Breast epithelium (tissue), 4 donors: ENCODE results near the gene NUCB2. TPM values are rescaled to one million over a fixed set of nuclear protein-coding genes. Genes with fewer than 3 reads are reported as not detected.

Experiments used
- DNase-seq, 2 donors: peaks; one replicate each; pipeline ENCODE4 v3.0.0-alpha.2; 2019; ENCODE audit warnings: low spot score in 2 of 2
- H3K27ac ChIP-seq, 2 donors: fragments of 200-600 bp; sonication (generic) in 1 of 2; one replicate each; pipeline ENCODE4 v1.5.1; 2016 to 2019; ENCODE audit warnings: mild to moderate bottlenecking in 1 of 2
- H3K27me3 ChIP-seq, 2 donors: fragments of 200-600 bp; sonication (generic) in 1 of 2; one replicate each; pipeline versions ENCODE4 v1.5.1 to v1.6.0; 2017 to 2019; ENCODE audit warnings: control low read depth in 1 of 2, mild to moderate bottlenecking in 1 of 2
- H3K36me3 ChIP-seq: fragments of 200-600 bp; one replicate; pipeline ENCODE4 v1.5.1; 2019
- H3K4me1 ChIP-seq, 2 donors: fragments of 200-600 bp; sonication (generic); one replicate each; pipeline ENCODE4 v1.5.1; 2016 to 2019; ENCODE audit warnings: control low read depth in 1 of 2
- H3K4me3 ChIP-seq, 3 donors: fragments of 200-600 bp; sonication (generic); 1 replicate in 2 of 3; 2 replicates in 1 of 3; pipeline ENCODE4 v1.5.1; 2016 to 2019; ENCODE audit warnings: mild to moderate bottlenecking in 3 of 3, moderate library complexity in 2 of 3
- H3K9me3 ChIP-seq, 2 donors: fragments of 200-600 bp; sonication (generic) in 1 of 2; one replicate each; pipeline ENCODE4 v1.5.1; 2016 to 2019; ENCODE audit warnings: control low read depth in 1 of 2
- CTCF ChIP-seq, 3 donors: fragments of 450-650 bp; IDR thresholded peaks; one replicate each; pipeline ENCODE4 v1.5.1; 2016 to 2017; ENCODE audit warnings: antibody characterized with exemption in 3 of 3, mild to moderate bottlenecking in 3 of 3, moderate library complexity in 3 of 3
- POLR2A ChIP-seq: fragments of 450-650 bp; IDR thresholded peaks from one replicate; pipeline ENCODE4 v1.6.1; 2016; ENCODE audit warnings: antibody characterized with exemption, mild to moderate bottlenecking, moderate library complexity
- POLR2AphosphoS5 ChIP-seq, 3 donors: sonication (generic); formaldehyde crosslinking; IDR thresholded peaks; one replicate each; pipeline ENCODE4 v1.6.1; 2017; ENCODE audit warnings: antibody characterized with exemption in 3 of 3
- intact Hi-C: fragments of 100-400 bp; cut with DNase I; formaldehyde crosslinking; loops from one replicate; pipeline ENCODE4 v1.15.1; 2023; ENCODE audit warnings: low total_unique reads
- total RNA-seq, 3 donors: library from RNA; depleted of rRNA; stranded (reverse); fragments of >200 nt; gene quantifications; one replicate each; pipeline ENCODE4 v1.1.0, GENCODE V29; 2016

NUCB2 gene
- total RNA-seq, 3 donors from 2014 or later: 32.6 to 131 (median 69.1) TPM

- TF ChIP-seq POLR2A (no peak), POLR2AphosphoS5 (IDR thresholded peaks at IDR 0.05) (no peak), CTCF (IDR thresholded peaks at IDR 0.05) (no peak)
- H3K27ac ChIP-seq: no peak overlapping the region
- DNase-seq: no peak
- no peaks in the 10 kb centered on the region for H3K36me3 ChIP-seq
- no peak overlapping the region for H3K4me3 ChIP-seq
- H3K27me3 ChIP-seq: no peaks in the 10 kb centered on the region
- H3K4me1 ChIP-seq: no peaks in the 10 kb centered on the region
- intact Hi-C loops: no loop called here
- H3K9me3 ChIP-seq: peaks cover 40 to 54% of the 10 kb centered on the region in 2 donors
Measured at GRCh38 chr11:17368551-17368950, 92.0 kb downstream of the NUCB2 start.

GRCh38 chr11:17369094-17369493, 92.6 kb downstream of the NUCB2 start:
- Histone ChIP-seq H3K27ac (no peak overlapping the region), H3K4me1 (no peaks in the 10 kb centered on the region), H3K4me3 (no peak overlapping the region), H3K27me3 (no peaks in the 10 kb centered on the region), H3K9me3 (peaks cover 45 to 59% of the 10 kb centered on the region in 2 donors), H3K36me3 (no peaks in the 10 kb centered on the region)
- no peak for TF ChIP-seq POLR2AphosphoS5 (IDR thresholded peaks at IDR 0.05)
- no peak for TF ChIP-seq POLR2A
- no peak for TF ChIP-seq CTCF (IDR thresholded peaks at IDR 0.05)
- intact Hi-C loops: no loop called here
- no peak for DNase-seq

- intact Hi-C loops: no loop called here
- H3K9me3 ChIP-seq: peaks cover 45 to 66% of the 10 kb centered on the region in 2 donors
- no peak overlapping the region for H3K4me3 ChIP-seq
- H3K27me3 ChIP-seq: no peaks in the 10 kb centered on the region
- no peak for DNase-seq
- no peaks in the 10 kb centered on the region for H3K36me3 ChIP-seq
- TF ChIP-seq CTCF (IDR thresholded peaks at IDR 0.05) (no peak), POLR2AphosphoS5 (IDR thresholded peaks at IDR 0.05) (no peak), POLR2A (no peak)
- no peaks in the 10 kb centered on the region for H3K4me1 ChIP-seq
- no peak overlapping the region for H3K27ac ChIP-seq
Measured at GRCh38 chr11:17369684-17370243, 93.2 kb downstream of the NUCB2 start.

DNA sequence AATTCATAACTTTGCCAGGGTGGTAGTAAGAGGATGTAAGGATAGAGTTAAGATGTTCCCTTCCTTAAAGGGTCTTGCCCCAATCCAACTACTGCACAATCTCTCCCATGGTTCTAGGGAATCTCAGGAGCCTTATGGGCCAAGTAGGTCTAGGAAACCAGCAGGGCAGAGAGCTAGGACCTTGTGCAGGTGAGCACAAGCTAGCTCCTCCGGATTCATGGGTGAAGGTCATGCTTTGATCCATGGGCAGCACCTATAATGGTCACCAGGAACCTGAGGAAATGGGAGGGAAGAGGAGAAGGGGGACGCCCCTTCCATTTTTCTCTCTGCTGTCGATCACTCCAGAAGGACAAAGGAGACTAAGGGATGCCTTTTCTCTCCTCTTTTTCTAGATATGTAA, 95.1 kb downstream of the NUCB2 start:
- intact Hi-C loops: no loop called here
- peaks cover 45 to 66% of the 10 kb centered on the region in 2 donors for H3K9me3 ChIP-seq
- no peaks in the 10 kb centered on the region for H3K27me3 ChIP-seq
- no peaks in the 10 kb centered on the region for H3K4me1 ChIP-seq
- no peaks in the 10 kb centered on the region for H3K36me3 ChIP-seq
- TF ChIP-seq POLR2A: no peak
- TF ChIP-seq POLR2AphosphoS5 (IDR thresholded peaks at IDR 0.05): no peak
- TF ChIP-seq CTCF (IDR thresholded peaks at IDR 0.05): no peak
- no peak overlapping the region for H3K4me3 ChIP-seq
- H3K27ac ChIP-seq: no peak overlapping the region
- DNase-seq: no peak

DNA sequence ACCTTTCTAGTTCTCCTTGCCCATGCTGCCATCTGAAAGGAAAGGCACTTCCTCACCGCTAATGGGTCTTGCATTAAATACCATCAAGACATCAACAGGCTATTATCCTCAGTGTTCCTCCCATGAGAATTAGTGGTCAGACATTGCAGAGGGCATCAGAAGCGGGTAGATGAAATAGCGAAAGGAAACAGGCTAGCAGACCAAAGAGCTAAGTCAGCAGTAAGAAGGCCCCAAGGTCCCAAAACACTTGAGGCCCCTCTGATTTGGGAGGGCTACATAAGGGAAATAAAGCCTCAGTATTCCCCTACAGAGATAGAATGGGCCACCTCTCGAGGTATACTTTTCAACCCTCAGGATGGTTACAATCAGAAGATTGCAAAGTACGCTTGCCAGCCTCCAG, 99.0 kb downstream of the NUCB2 start:
- no peaks in the 10 kb centered on the region for H3K36me3 ChIP-seq
- peaks cover 34 to 50% of the 10 kb centered on the region in 2 donors for H3K9me3 ChIP-seq
- DNase-seq: no peak

More for the DNA sequence above, 99.0 kb downstream of the NUCB2 start:
- H3K4me1 ChIP-seq: no peaks in the 10 kb centered on the region
- TF ChIP-seq POLR2AphosphoS5 (IDR thresholded peaks at IDR 0.05) (no peak), CTCF (IDR thresholded peaks at IDR 0.05) (no peak), POLR2A (no peak)
- no peaks in the 10 kb centered on the region for H3K27me3 ChIP-seq
- intact Hi-C loops: no loop called here
- H3K27ac ChIP-seq: no peak overlapping the region
- H3K4me3 ChIP-seq: no peak overlapping the region
